ENCODE results near the gene ZNF823.
A peak's percentile ranks its signal among the peaks of the same experiment; 100 is the strongest.
"Not testable (repeated sequence)": the region's sequence is repeated elsewhere in the genome, so short reads cannot be mapped to it uniquely, and the experiment has no call there.

Gene ZNF823

DNA sequence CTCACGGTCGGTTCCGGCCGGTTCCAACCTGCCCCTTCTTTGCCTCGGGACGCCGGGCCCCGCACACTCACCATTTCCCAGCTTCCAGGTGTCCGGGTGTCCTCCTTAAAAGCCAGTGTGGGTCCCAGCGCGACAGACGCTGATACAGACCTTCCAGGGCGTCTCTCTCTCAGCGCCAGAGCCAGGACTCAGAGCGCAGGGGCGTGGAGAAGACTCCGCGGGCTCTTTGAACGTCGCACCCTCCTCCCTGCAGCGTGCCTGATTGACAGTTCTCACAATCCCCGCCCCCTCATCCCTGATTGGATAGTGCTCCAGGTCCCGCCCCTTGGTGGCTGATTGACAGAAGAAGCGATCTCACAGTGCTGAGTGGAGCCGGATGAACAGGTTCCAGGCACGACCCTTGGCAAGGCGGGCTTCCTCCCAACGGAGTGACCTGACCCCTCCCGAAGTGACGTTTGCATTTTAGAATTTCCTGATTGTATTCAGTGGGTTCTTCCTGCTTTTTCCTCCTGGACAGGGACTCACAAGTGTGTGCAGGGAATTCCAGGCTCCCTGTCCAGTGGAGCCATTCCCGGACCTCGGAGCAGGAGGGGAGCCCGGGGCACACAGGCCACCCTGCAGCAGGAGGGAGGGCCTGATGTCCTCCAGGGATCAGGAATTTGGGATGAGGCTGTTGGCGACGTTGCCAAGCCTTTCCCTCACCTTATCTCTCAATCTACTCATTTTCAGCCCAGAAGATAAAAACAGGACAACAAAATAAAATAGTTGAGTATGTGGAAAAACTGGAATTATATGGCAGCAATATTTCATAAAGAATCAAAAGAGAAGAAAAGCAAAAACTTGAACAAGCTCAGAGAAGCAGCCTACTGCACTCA is at the start of gene ZNF823:
TSS of gene ZNF823 (minus strand) at position 201 of the 875 bp plus-strand sequence. CDS start at position 74, 127 bp downstream.
- DNase-seq (ENCODE audit: low spot score): peak; percentile 97

DNA sequence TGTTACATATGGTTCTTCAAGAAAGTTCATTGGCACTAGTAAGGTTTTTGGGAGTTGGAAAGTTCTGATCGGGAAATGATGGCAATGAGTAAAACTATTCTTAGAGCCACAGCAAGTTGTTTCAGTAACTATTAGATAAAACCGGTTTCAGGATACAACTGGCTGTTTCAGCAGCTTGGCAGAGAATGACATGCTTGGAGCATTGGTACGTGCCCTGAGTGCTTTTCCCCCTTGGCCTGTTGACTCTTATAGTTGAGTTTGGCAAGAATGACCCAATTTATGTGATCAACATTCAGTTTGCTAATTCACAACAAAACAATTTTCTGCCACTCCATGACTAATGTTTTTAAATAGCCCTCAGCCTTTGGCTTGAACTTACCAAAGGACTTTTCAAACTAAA is 48.8 kb upstream of the ZNF823 start:
- no peak for DNase-seq (ENCODE audit: low spot score)

DNA sequence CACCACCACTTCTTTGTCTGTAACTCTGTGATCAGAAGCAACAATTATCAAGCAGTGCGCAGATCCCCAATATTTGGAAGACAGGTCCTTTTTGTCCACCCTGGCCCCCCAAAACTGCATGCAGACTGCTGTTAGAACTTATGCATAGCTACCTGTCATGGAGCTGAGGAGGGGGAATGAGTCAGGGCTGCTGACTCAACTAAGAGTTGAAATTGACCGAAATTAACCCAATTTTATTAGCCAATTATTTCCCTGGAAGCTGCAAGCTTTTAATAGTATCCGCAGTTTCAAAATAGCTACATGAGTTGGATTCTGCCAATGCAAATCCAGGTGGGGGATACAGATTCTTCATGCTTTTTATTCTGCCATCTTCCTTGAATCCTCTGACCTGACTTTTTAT is 45.6 kb upstream of the ZNF823 start:
- no peak for DNase-seq (ENCODE audit: low spot score)

DNA sequence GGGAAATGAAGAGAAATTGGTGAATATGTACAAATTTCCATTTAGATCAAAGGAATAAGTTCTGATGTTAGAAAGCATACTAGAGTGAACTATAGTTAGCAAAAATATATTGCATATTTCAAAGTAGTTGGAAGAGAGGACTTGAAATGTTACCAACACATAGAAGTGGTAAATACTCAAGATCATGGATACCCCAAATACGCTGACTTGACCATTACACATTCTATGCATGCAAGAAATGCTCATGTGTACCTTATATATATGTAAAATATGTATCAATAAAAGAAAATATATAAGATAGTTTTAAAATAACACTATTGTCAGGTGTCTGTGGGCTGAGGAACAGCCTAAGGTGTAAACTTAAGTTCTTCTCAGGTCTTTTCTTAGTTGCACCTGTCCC is 45.0 kb upstream of the ZNF823 start:
- DNase-seq (ENCODE audit: low spot score): no peak

DNA sequence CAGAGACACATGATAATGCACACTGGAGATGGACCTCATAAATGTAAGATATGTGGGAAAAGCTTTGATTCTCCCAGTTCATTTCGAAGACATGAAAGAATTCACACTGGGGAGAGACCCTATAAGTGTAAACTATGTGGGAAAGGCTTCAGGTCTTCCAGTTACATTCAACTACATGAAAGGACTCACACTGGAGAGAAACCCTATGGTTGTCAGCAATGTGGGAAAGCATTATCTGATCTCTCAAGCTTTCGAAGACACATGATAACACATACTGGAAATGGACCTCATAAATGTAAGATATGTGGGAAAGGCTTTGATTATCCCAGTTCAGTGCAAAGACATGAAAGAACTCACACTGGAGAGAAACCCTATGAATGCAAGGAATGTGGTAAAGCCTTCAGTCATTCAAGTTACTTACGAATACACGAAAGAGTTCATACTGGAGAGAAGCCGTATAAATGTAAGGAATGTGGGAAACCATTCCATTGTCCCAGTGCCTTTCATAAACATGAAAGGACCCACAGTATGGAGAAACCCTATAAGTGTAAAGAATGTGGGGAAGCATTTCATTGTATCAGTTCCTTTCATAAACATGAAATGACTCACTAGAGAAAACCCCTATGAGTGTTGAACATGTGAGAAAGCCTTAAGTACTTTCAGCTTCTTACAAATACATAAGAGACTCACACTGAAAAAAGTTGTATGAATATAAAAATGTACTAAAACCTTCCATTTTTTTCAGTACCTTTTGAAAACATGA is 42.7 kb upstream of the ZNF823 start:
- no peak for DNase-seq (ENCODE audit: low spot score)

DNA sequence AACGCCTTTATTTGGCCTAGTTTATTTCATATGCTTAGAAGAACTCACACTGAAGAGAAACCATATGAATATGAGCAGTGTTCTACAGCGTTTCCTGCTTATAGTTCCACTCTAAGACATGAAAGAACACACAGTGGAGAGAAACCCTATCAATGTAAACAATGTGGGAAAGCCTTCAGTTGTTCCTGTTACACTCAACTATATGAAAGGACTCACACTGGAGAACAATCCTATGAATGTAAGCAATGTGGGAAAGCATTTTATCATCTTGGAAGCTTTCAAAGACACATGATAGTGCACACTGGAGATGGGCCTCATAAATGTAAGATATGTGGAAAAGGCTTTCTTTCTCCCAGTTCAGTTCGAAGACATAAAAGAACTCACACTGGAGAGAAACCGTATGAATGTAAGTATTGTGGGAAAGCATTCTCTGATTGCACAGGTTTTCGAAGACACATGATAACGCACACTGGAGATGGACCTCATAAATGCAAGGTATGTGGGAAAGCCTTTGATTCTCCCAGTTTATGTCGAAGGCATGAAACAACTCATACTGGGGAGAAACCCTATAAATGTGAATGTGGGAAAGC is 41.8 kb upstream of the ZNF823 start:
- DNase-seq (ENCODE audit: low spot score): no peak

DNA sequence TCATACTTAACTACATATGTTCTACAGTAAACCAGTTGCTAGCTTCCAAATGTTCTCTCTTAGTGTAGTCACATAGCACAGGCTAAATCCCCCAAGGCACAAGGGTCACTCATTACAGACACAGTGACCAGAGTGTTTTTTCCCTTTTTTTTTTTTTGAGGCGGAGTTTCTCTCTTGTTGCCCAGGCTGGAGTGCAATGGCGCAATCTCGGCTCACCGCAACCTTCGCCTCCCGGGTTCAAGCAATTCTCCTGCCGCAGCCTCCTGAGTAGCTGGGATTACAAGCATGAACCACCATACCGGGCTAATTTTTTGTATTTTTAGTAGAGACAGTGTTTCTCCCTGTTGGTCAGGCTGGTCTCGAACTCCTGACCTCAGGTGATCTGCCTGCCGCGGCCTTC is 37.9 kb upstream of the ZNF823 start:
- not testable (repeated sequence) for DNase-seq (ENCODE audit: low spot score)

DNA sequence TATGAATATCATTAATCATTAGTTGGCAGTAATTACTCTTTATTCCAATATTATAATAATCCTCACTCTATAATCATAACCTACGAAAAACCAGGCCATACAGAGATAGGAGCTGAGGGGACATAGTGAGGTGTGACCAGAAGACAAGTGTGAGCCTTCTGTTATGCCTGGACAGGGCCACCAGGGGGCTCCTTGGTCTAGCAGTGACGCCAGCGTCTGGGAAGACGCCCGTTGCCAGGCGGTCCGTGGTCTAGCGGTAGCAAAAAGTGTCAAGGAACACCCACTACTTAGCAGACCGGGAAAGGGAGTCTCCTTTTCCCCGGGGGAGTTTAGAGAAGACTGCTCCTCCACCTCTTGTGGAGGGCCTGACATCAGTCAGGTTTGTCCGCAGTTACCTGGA is 32.8 kb upstream of the ZNF823 start:
- DNase-seq (ENCODE audit: low spot score): not testable (repeated sequence)

DNA sequence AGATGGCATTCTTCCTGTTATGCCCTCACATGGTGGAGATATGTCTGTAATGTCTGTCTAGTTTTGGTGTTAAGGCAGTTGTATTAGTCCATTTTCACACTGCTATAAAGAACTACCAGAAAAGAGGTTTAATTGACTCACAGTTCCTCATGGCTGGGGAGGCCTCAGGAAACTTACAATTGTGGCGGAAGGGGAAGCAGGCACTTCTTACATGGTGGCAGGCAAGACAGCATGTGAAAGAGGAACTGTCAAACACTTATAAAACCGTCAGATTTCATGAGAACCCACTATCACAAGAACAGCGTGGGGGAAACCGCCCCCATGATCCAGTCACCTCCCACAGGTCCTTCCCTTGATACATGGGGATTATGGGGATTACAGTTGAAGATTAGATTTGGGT is 31.2 kb upstream of the ZNF823 start:
- no peak for DNase-seq (ENCODE audit: low spot score)

DNA sequence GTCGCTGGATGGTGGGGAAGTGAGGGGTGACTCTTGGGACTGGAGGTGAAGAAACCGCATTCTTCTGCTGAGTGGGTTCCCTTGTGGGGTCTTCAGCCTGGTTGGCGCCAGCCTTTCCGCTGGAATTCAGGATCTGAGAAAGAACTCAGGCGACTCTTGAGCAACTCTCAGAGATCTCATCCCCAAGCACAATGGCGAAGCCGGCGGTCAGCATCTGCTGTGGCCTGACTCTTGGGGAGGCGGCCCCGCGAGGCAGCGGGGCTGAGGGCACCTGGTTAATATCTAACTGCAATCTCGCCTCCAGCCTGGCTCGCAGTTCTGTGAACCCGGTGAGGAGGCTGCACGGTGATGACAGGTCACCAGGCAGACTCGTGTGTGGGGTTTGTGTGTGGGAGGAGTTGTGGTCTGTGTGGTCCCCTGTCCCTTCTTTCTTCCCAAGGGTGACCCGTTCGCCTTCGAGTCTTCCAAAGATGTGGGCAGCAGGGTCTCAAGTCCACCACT is 28.9 kb upstream of the ZNF823 start:
- DNase-seq (ENCODE audit: low spot score): peak; percentile 1

DNA sequence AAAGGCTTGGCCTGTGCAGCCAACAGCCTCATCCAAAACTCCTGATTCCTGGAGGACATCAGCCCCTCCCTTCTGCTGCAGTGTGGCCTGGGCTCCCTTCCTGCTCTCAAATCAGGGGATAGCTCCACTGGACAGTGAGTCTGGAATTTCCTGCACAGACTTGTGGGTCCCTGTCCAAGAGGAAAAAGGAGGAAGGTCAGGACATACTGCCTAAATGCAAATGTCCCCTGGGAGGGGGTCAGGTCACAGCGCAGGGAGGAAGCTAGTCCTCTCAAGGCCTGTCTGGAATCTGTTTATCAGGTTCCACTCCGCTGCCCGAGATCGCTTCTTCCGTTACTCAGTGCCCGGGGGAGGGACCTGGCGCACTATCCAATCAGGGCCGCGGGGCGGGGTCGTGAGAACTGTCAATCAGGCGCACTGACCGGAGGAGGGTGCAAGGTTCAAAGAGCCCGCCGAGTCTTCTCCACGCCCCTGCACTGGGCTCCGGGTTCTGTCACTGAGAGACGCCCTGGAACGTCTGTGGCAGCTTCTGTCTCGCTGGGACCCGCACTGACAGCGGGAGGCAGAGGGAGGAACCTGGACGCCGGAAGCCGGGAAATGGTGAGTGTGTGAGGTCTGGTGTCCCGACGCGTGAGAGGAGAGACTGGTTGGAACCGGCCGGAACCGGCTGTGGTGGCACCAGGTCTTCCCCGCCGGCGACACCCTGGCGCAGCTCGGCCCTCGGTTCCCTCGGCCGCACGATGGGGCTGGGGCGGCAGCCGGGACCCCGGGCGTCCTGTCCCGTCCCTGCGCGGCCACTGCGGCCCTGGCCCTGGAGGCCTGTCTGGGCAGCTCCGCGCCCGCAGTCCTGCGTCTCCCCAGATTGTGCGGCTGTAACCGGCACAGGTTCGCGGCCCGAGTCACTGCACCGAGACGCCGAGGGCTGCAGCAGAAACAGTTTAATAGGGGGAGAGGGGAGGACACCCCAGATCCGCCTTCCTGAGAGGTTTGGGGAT is 28.1 kb upstream of the ZNF823 start, which contains the start of gene ZNF441:
TSS of gene ZNF441 (plus strand) at position 404 of the 995 bp plus-strand sequence. CDS start at position 598, 194 bp downstream.
- peak; percentile 88 for DNase-seq (ENCODE audit: low spot score)

DNA sequence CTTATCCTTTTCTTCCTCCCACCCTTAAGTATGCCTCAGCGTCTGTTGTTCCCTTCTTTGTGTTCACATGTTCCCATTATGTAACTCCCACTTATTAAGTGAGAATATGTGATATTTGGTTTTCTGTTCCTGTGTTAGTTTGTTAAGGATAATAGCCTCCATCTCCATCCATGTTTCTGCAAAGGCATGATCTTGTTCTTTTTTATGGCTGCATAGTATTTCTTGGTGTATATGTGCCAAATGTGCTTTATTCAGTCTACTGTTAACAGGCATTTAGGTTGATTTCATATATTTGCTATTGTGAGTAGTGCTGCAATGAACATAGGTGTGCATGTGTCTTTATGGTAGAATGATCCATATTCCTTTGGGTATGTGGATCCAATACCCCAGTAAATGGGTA is 24.9 kb upstream of the ZNF823 start:
- DNase-seq (ENCODE audit: low spot score): no peak

DNA sequence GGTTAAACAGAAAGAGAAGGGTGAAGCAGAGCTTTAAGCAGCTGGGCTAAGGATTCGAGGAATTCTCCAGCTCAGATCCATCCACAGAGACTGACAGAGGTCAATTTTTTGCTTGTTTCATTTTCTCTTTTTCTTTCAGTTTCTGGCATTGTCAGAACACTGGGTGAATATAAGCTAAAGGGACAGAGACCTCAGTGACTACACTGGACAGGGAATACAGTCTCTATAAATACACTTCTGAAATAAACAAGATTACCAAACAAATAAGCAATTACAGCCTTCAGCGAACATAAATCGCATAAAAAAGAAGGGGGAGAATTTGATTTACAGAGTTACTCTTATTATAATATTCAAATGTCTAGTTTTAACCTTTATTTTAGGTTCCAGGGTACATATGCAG is 24.4 kb upstream of the ZNF823 start:
- no peak for DNase-seq (ENCODE audit: low spot score)

DNA sequence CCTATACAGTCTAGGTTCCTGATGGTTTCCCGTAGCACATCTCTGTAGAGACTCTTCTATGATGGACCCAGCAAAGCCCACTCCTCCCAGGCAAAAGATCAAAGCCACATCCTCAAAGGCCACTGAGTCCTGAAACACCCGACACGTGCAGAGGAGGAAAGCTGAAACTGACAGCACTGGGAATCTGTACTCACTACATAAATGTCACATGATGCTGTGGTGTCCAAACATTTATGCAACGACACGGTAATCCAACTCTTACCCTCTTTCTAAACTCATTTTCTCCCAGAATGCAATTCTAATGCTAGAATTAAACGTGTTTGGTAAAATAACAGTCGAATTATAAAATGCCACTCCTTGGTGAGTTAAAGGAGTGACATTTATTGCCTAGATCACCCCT is 21.1 kb upstream of the ZNF823 start:
- DNase-seq (ENCODE audit: low spot score): no peak

DNA sequence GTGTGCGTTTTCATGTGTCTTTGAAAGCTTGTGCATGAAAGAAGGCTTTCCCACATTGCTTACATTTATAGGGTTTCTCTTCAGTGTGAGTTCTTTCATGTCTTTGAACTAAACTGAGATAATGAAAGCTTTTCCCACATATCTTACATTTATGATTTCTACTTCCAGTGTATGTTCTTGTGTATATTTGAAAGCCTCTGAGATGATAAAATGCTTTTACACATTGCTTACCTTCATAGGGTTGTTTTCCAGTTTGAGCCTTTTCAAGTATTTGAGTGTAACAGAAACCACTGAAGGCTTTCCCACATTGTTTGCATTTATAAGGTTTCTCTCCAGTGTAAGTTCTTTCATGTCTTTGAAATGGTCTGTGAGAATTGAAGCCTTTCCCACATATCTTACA is 18.2 kb upstream of the ZNF823 start:
- no peak for DNase-seq (ENCODE audit: low spot score)

DNA sequence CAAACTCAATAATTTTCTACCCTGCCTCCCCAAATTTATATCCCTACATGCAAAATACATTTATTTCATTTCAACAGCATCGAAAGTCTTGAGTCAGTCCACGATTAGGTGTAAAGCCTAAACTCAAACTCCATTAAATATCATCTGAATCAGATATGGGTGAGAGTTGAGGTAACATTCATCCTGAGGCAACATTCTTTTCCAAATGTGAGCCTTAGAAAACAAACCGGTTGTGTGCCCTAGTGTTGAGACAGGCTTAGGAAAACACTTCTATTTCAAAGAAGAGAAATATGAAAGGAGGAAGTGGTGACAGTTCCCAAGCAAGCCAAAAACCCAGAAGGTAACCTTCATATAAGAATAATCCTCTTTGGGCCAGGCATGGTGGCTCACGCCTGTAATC is 15.9 kb upstream of the ZNF823 start:
- no peak for DNase-seq (ENCODE audit: low spot score)

DNA sequence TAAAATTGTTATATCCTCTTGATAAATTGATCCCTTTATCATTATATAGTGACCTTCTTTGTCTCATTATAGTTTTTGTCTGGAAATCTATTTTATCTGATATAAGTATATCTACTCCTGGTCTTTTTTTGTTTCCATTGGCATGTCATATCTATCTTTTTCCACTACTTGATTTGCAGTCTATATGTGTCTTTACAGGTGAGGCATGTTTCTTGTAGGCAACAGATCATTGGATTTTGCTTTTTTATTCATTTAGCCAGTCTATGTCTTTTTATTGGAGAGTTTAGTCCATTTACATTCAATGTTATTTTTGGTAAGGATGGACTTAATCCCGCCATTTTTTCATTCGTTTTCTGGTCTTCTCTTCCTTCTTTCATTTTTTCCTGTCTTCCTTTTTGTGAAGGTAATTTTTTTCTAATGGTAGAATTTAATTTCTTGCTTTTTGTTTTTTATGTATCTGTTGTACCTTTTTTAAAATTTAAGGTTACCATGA is 13.5 kb upstream of the ZNF823 start:
- DNase-seq (ENCODE audit: low spot score): no peak

DNA sequence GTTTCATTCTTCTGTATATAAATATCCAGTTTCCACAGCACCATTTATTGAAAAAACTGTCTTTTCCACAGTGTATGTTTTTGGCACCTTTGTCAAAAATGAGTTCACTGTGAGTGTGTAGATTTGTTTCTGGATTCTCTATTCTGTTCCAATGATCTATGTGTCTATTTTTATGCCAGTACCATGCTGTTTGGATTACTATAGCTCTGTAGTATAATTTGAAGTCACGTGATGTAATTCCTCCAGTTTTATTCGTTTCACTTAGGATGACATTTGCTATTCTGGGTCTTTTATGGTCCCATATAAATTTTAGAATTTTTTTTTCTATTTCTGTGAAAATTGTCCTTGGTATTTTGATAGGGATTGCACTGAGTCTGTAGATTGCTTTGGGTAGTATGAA is 11.0 kb upstream of the ZNF823 start:
- DNase-seq (ENCODE audit: low spot score): no peak

DNA sequence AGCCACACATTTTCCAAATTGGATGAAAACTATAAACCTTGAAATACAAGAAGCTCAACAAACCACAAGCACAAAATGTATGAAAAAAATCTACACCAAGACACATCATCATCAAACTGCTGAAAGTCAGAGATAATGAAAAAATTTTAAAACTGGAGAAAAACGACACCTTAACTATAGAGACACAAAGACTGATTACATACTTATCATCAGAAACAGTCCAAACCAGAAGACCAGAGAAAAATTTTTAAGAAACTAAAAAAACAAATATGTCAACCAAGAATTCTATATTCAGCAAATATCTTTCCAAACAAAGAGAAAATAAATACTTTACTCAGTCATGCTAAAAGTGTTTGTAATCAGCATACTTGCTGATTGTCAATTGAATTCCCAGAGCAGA is 8.5 kb upstream of the ZNF823 start:
- DNase-seq (ENCODE audit: low spot score): no peak

DNA sequence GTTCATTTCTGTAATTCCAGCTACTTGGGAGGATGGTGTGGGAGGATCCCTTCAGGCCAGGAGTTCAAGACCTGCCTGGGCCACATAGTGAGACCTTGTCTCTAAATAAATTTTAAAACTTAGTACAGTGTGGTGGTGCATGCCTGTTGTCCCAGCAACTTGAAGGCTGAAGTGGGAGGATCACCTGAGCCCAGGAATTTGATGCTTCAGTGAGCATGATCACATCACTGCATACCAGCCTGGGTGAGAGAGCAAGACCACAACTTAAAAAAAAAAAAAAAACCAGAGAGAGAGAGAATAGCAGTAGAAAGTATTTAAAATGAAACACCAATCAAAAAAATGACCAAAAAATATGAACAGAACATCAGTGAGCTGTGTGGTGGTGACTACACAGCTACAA is 7.1 kb upstream of the ZNF823 start:
- DNase-seq (ENCODE audit: low spot score): no peak
